NCI-H2029 treated with DMSO at 0.1 percent for 48 hours (cell line): ENCODE measurements around the gene ZC3H4.
"Not testable (repeated sequence)": the region's sequence is repeated elsewhere in the genome, so short reads cannot be mapped to it uniquely, and the experiment has no call there.

Experiments
- DNase-seq: peaks from one replicate; lab custom pipeline; 2025; lab: John Stamatoyannopoulos, UW

The ZC3H4 gene

DNA sequence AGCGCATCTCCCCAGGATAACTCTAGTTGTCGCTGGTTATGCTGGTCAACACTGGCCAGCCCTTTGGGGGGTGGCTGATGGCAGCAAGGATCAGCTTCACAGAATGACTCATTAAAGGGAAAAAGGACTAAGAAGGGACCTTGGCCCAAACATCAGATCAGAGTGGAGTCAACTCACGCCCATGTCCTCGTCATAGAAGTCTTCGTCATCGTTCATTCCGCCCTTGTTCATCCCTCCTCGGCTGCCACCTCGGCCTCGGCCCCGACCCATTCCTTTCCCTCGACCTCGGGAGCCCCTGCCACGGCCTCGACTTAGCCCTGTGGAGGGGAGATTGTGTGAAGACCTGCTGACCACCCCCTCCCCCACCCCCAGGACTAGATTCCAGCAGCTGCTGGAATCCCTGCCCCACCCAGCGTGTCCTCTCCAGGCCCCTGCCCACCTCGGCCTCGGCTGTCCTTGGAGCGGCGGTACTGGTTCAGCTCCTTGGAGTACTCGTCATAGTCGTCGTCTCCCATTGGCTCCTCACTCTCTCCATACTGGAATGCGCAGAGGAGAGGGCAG, 28.6 kb downstream of the ZC3H4 start:
- DNase-seq: no peak

GRCh38 chr19:47082493-47082892, 31.1 kb downstream of the ZC3H4 start:
- no peak for DNase-seq

- DNase-seq: no peak
Measured at GRCh38 chr19:47081095-47081494, 32.5 kb downstream of the ZC3H4 start.

DNA sequence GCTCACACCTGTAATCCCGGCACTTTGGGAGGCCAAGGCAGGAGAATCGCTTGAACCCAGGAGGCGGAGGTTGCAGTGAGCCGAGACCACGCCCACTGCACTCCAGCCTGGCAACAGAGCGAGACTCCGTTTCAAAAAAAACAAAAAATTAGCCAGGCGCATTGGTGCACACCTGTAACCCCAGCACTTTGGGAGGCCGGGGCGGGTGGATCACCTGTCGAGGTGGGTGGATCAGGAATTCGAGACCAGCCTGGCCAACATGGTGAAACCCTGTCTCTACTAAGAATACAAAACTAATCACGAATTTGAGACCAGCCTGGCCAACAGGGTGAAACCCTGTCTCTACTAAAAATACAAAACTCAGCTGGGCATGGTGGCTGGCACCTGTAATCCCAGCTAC, 35.2 kb downstream of the ZC3H4 start:
- DNase-seq: not testable (repeated sequence)

DNA sequence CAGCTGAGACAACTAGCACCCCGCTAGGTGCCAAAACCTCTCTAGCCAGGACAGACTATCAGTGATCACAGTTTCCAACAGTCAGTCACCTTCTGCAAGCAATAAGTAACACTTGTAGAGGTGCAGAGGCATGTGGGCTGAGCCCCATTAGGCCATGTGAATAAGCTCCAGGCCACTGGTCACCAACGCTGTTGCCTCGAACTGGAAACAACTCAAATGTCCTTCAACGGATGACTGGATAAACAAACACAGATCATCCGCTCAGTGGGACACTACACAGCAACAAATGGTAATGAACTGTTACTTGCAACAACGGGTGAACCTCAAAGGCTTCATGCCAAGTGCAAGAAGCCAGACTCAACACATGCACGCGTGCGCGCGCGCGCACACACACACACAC, 37.6 kb downstream of the ZC3H4 start:
- DNase-seq: no peak

DNA sequence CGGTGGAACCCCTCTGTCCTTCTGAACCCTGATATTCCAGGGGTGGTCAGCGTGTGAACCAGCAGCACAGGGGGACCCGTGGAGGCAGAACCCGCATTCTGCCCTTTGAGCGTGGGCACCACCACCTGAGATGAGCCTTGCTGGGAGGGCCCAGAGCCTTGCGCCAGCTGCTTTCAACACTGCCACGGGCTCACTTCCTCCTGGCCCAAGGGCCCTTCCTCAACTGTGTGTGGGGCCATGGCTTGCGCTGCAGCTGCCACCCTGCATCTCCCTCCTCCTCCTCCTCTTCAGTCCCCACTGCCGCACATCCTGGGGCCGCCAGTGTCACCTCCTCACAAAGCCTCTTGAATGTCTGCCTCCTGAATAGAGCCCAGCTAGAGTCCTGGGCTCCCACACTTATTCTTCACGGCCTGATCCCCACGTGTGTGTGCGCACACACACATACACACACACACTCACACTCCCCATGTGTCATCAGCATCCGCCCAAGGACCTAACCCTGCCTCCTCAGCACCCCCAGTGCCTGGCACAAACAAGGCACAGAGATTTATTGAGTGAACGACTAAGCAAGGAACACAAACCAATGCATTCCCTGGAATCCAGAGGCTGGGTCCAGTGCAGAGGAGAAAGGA, 38.3 kb downstream of the ZC3H4 start:
- DNase-seq: no peak

DNA sequence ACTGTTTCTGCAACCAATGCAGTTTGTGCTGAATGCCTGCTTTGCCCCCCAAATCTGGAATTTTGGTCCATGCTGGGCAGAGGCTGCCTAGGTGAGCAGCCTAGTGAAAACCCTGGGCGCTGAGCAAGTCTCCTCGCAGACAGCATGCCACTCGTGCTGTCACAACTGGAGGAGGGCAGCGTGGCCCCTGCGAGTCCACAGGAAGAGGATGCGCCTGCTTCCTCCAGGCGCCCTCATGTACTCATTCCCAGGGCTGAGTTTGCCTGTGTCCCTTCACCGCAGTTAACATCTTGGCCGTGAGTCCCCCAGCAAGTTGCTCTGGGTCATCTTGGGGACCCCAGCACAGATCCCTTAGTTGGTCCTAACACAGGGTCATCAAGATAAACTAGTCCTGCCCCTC, 39.0 kb downstream of the ZC3H4 start:
- DNase-seq: no peak

DNA sequence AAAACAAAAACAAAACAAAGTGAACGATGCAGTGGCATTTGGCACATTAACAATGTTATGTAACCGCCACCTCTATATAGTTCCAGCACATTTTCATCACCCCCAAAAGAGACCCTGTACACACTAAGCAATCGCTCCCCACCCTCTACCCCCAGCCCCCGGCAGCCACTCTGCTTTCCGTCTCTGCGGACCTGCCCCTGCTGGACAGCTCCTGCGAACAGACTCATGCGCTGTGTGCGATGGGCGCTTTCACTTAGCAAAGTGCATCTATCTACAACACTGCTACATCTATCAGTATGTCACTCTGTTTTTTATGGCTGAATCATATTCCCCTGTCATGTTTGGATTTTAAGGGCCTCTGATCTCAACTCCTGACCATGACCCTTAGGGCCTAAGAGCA, 40.0 kb downstream of the ZC3H4 start:
- no peak for DNase-seq

DNA sequence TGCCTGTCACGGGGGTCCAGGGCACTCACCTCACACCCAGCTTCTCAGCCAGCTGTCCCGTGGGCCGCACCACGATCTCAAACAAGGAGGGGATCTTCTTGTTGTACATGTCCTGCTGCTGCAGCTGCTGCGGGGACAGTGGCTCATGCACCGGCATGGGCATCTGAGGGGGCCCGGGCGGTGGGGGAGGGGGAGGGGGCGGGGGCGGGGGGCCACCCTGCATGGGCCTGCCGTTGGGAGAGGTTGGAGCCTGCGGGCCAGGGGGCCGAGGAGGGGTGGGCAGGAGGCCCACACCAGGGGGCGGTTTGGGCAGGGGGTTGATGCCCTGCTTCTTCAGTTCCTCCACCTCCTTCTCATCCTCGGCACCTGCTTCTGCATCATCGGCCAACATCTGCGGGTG, 41.3 kb downstream of the ZC3H4 start:
- DNase-seq: no peak

GRCh38 chr19:47071731-47072130, 41.8 kb downstream of the ZC3H4 start:
- DNase-seq: no peak

DNA sequence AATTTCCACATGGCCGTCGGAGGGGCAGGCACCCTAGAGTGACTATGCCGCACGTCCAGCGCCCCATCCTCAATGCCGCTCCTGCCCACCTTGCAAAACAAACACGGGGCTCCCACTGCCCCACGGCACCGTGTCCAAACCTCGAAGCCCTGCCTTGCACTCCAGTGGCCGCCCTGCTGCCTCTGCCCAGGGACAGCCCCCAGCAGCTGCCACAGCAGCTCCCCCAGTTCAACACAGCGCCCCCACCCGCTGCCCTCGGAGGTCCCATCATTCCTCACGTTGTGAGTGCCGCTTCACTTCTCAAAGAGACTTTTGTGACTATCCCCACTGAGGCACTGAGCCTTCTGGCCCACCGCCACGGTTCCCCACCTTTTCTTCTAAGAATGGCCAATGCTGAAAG, 42.8 kb downstream of the ZC3H4 start:
- no peak for DNase-seq

- DNase-seq: no peak
Measured at GRCh38 chr19:47069795-47070194, 43.8 kb downstream of the ZC3H4 start.

DNA sequence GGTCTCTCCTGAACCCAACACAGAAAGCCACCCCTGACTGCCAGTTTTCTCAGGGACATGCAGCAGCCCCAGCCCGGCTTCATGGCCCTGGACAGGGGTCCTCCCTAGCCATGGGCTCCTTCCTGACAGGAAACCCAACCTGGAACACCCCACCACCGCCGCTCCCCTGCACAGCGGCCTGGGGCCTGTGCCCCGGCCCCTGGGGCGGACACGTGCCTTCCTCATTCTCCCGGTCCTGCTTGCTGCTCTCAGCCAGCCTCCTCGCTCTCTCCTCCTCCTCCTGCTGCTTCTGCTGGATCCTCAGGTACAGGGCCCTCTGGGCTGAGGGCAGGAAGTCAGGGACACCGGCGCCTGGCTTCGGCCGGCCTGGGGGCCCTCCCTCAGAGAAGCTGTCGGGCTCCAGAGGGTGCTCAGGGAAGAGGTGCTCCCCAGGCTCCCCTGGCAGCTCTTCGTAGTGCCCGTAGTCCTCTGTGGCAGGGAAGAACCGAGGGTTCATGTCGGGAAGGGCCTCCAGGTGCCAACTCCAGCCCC, 44.6 kb downstream of the ZC3H4 start:
- DNase-seq: no peak

DNA sequence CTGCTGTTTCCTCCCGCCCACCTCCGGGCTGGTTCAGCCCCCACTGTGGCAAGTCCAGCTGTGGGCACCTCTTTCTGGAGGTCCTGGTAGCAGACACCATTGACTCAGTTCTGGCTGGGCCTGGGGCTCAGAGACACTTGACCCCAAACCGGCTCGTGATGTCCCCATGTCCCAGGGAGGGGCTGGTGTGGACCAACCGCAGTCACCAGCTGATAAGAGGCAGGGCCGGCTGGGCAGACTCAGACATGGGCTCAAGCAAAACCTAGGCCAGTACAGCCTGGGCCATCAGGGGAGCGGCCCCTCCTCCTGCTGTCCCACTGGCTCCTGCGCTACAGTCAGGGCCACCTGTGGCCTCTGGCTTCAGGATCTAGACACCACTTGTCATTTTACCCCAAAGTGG, 45.3 kb downstream of the ZC3H4 start:
- no peak for DNase-seq

DNA sequence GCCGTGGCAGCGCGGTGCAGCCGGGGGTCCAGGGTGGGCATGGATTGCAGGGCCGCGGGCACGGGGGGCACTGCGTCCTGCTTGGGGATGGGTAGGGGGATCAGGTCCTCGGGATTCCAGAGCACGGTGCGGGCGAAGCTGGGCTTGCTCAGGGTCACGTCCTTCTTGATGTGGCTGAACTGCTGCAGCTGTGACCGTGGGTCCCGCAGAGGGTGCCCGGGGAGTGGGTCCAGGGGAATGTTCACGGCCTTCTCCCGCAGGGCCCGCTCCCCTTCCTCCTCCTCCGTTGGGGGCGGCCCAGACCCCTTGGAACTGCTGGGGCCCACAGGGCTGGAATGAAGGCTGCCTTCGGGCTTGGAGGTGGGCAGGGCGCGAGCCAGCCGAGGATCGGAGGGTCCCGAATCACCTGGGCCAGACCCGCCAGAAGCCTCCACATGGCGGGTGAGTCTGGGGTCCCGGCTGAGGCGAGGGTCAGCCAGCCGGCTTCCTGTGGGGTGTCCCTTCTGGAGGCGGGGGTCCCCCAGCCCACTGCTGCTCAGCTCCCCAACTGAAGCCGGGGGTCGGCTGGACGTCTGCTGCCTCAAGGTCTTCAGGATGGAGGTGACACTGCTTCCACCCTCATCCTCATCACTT, 46.2 kb downstream of the ZC3H4 start:
- DNase-seq: no peak

GRCh38 chr19:47066376-47067214, 47.0 kb downstream of the ZC3H4 start:
- no peak for DNase-seq

DNA sequence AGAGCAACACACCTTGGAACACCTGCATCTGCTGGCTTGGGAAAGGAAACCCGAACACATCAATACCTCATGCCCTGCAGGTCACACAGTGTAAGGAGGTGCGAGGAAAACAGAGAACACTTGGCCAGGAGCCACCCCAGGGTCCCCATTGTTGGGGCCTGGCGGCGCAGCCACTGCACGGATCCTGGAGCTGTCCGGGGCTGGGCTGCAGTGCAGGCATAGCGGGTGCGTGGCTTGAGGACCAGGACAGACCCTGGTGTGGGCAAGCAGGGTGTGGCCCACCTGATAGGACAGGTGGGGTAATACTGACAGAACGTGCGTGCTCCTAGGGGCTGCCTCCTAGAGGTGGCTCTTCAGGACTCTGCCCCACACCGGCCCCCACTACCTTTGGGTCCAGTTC, 48.3 kb downstream of the ZC3H4 start:
- DNase-seq: no peak

DNA sequence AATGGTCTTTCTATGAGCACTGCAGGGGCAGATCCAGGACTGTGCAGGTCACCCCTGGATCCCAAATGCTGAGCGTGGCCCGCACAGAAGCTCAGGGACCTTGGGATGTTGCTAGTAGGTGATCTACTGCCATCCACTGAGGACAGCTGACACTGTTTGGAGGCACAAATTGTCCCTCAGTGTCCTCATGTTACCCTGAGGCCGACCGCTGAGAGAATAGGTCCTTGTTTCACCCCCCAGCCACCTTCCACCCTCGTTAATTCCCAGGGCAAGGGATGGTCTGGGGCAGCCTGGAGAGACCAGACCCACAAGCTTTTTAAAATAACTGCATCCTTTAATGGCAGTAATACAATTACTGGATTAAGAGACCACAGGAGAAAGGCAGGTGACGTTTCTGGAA, 49.7 kb downstream of the ZC3H4 start:
- no peak for DNase-seq

DNA sequence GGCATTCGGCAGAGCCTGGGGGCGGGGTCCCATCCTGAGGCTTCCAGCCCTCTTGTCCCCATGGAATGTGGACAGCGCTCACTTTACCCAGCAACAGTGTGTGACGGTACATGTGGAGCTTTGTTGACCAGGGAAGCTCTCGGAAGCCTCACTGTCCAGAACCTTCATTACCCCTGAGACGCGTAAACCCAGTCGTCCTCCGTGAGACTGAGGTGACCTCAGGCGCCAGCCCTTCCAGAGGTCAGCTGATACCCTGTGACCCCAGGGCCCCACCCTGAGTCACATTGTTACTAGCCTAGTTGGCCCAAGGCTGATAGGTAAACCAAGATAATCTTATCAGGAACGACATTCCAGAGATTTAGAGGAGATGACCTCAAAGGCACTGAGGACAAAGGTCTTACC, 55.0 kb downstream of the ZC3H4 start:
- no peak for DNase-seq

DNA sequence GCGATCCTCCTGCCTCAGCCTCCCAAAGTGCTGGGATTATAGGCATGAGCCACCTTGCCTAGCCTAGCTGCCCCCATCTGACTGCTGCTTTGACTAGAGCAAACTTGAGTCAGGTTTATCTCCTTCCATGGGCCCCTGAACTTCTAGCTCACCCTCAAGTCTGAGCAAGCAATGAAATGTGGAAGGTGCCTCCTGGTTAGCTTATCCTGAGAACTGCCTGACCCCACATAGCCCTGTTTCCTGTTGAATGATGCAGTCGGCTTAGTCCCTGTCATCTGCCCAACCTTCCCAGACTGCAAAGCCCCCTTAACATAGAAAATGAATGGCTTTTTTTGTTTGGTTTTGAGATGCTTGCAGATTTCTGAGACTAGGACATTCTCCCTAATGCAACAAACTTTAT, 56.2 kb downstream of the ZC3H4 start:
- DNase-seq: no peak

DNA sequence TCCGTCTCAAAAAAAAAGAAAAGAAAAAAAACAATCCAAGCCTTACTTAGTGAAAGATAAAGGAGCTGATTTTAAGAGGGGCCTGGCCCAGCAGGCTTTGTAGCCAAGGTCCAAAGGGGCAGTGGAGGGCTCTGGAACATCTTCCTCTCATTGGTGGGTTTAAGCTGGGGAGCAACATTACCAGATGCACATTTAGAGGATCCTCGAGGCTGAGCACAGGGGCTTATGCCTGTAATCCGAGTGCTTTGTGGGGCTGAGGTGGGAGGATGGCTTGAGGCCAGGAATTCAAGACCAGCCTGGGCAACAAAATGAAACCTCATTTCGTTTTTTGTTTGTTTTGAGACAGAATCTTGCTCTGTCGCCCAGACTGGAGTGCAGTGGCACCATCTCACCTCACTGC, 57.2 kb downstream of the ZC3H4 start:
- no peak for DNase-seq

- DNase-seq: not testable (repeated sequence)
Measured at GRCh38 chr19:47050562-47050961, 63.0 kb downstream of the ZC3H4 start.

DNA sequence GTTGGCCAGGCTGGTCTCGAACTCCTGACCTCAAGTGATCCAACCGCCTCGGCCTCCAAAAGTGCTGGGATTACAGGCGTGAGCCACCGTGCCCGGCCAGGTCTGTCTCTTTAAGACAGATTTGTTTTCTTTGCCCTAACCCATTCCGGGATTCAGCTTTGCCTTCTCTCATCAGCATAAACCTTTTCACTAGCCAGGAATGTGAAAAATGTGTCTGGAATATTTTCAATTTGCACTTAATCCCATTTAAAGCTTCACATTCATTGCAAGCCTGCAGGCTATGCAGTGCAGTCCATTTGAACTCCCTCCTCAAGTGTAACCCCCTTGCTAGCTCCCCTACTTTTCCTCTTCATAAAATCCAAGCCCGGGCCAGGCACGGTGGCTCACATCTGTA, 64.3 kb downstream of the ZC3H4 start:
- no peak for DNase-seq
